K562 (cell line): ENCODE measurements around the gene SCYL3. TPM values are rescaled to one million over a fixed set of nuclear protein-coding genes. Genes with fewer than 3 reads are reported as not detected.

Source experiments
- ATAC-seq: fragments of 200-7000 bp; cut with Tn5 transposase; 3 replicates; pipeline ENCODE4 v1.9.1; 2020; ENCODE audit warnings: moderate library complexity
- BruUV-seq: library from RNA; stranded (reverse); fragments of 400-500 nt; replicated peaks from 2 replicates; lab custom pipeline; 2021; lab: Mats Ljungman, UMichigan
- CTCF ChIA-PET: fragments of 300-600 bp; formaldehyde crosslinking; extraction: SDS; loops from one replicate; lab custom pipeline; 2021; ENCODE audit warnings: low intra/inter-chr PET ratio; lab: Yijun Ruan, JAX
- POLR2A ChIA-PET: fragments of 300-600, 350-650 bp; sonication (Branson Sonifier 250); formaldehyde crosslinking; extraction: SDS; loops from one replicate; lab custom pipeline; 2021; ENCODE audit warnings: antibody characterized with exemption, inconsistent platforms; lab: Yijun Ruan, JAX
- DNase-seq, 4 experiments: peaks; one replicate each; pipeline versions ENCODE4 v3.0.0 to v3.0.0-alpha.2; 2011 to 2018; ENCODE audit warnings: low spot score in 3 of 4, mixed read lengths in 3 of 4; ENCODE audit errors: extremely low read depth in 1 of 4
- FAIRE-seq: peaks from 2 replicates; lab custom pipeline; 2011; peaks lifted over from hg19 to GRCh38; lab: Jason Lieb, UNC
- H2AFZ ChIP-seq: 2 replicates; pipeline ENCODE4 v1.6.0; 2011; ENCODE audit warnings: low read depth, low read length, control low read depth, inconsistent platforms
- H3K27ac ChIP-seq: fragments of 200-600 bp; 3 replicates; pipeline ENCODE4 v1.8.0; 2011; ENCODE audit warnings: low read depth, mild to moderate bottlenecking, control low read depth, inconsistent platforms, low read length, moderate library complexity, mixed read lengths; ENCODE audit errors: extremely low read depth
- H3K27me3 ChIP-seq, 2 experiments: fragments of 300-600 bp in 1 of 2; 2 replicates in 1 of 2; 3 replicates in 1 of 2; pipeline versions ENCODE4 v1.6.0 to v1.8.0; 2011; ENCODE audit warnings: inconsistent platforms in 2 of 2, low read length in 2 of 2, mild to moderate bottlenecking in 1 of 2, mixed read lengths in 1 of 2, moderate library complexity in 1 of 2; ENCODE audit not compliant: control insufficient read depth in 2 of 2, insufficient read depth in 2 of 2
- H3K36me3 ChIP-seq: fragments of 300-600 bp; 3 replicates; pipeline ENCODE4 v1.8.0; 2011; ENCODE audit warnings: mild to moderate bottlenecking, low read length, inconsistent platforms; ENCODE audit not compliant: control insufficient read depth, insufficient read depth
- H3K4me1 ChIP-seq, 2 experiments: fragments of 200-600 bp in 1 of 2; replicated peaks in 1 of 2; 2 replicates in 1 of 2; 3 replicates in 1 of 2; pipeline versions ENCODE4 v1.5.1 to v1.8.0; 2011; ENCODE audit warnings: inconsistent platforms in 2 of 2, low read length in 2 of 2, mild to moderate bottlenecking in 1 of 2, mixed read lengths in 1 of 2, moderate library complexity in 1 of 2; ENCODE audit not compliant: control insufficient read depth in 2 of 2, insufficient read depth in 2 of 2
- H3K4me2 ChIP-seq: 2 replicates; pipeline ENCODE4 v1.6.1; 2011; ENCODE audit warnings: low read length, control low read depth, inconsistent platforms, mixed read lengths; ENCODE audit not compliant: insufficient read depth
- H3K4me3 ChIP-seq: fragments of 200-600 bp; sonication (generic), shearing (Covaris generic); 2 replicates; pipeline ENCODE4 v1.5.1; 2016; ENCODE audit warnings: control low read depth, inconsistent platforms
- H3K79me2 ChIP-seq: fragments of 200-600 bp; 3 replicates; pipeline ENCODE4 v1.8.0; 2011; ENCODE audit warnings: low read length, inconsistent platforms; ENCODE audit not compliant: control insufficient read depth, insufficient read depth
- H3K9ac ChIP-seq, 2 experiments: 2 replicates each; pipeline versions ENCODE4 v1.6.0 to v1.6.1; 2011; ENCODE audit warnings: low read depth in 2 of 2, low read length in 2 of 2, control low read depth in 1 of 2, inconsistent platforms in 1 of 2, mild to moderate bottlenecking in 1 of 2, mixed read lengths in 1 of 2; ENCODE audit not compliant: insufficient read depth in 1 of 2
- H3K9me1 ChIP-seq: one replicate; pipeline ENCODE4 v1.6.0; 2011; ENCODE audit warnings: inconsistent platforms, mild to moderate bottlenecking, low read length, moderate library complexity; ENCODE audit not compliant: control insufficient read depth, insufficient read depth
- H3K9me3 ChIP-seq: replicated peaks from 2 replicates; pipeline ENCODE4 v1.5.1; 2011; ENCODE audit warnings: low read depth, low read length, inconsistent platforms; ENCODE audit not compliant: control insufficient read depth, insufficient read depth
- H4K20me1 ChIP-seq: replicated peaks from 2 replicates; pipeline ENCODE4 v1.6.1; 2011; ENCODE audit warnings: low read length, inconsistent platforms, mixed read lengths; ENCODE audit not compliant: control insufficient read depth, insufficient read depth
- BACH1 ChIP-seq: fragments of 200-800 bp; sonication (Bioruptor generic); IDR thresholded peaks from 2 replicates; pipeline ENCODE4 v1.6.1; 2016; ENCODE audit warnings: missing genetic modification characterization, missing compliant biosample characterization
- FOXJ2 ChIP-seq: fragments of 200-800 bp; sonication (Bioruptor generic); IDR thresholded peaks from 2 replicates; pipeline ENCODE4 v1.6.1; 2016; ENCODE audit warnings: missing genetic modification characterization, missing compliant biosample characterization
- HSF4 ChIP-seq: fragments of 250-450 bp; sonication (Bioruptor Pico); IDR thresholded peaks from 2 replicates; pipeline ENCODE4 v2.1.2; 2022; ENCODE audit warnings: mild to moderate bottlenecking, moderate library complexity, borderline replicate concordance
- MED1 ChIP-seq: sonication (generic); formaldehyde crosslinking; IDR thresholded peaks from 2 replicates; pipeline ENCODE4 v1.8.1; 2023; ENCODE audit warnings: missing genetic modification reagents, borderline replicate concordance
- NFATC3 ChIP-seq: fragments of 450-650 bp; IDR thresholded peaks from 2 replicates; pipeline ENCODE4 v1.6.1; 2017; ENCODE audit warnings: mild to moderate bottlenecking
- SP2 ChIP-seq: IDR thresholded peaks from 2 replicates; pipeline ENCODE4 v1.6.1; 2011; ENCODE audit warnings: mild to moderate bottlenecking, low read depth, low read length, moderate library complexity; ENCODE audit not compliant: poor library complexity, severe bottlenecking; ENCODE audit errors: extremely low read depth
- TBP ChIP-seq: optimal IDR thresholded peaks from 2 replicates; pipeline ENCODE3; 2011; ENCODE audit warnings: low read depth, low read length, improper control_type of control experiment
- TOE1 ChIP-seq, 2 experiments: fragments of 450-650 bp in 1 of 2; sonication (generic) in 1 of 2; formaldehyde crosslinking in 1 of 2; IDR thresholded peaks; 2 replicates each; pipeline versions ENCODE4 v1.7.1 to v1.8.0; 2016 to 2022; ENCODE audit warnings: borderline replicate concordance in 2 of 2, mild to moderate bottlenecking in 2 of 2, antibody characterized with exemption in 1 of 2, inconsistent platforms in 1 of 2, low read depth in 1 of 2, missing genetic modification reagents in 1 of 2, moderate library complexity in 1 of 2
- ZFP1 ChIP-seq: fragments of 450-650 bp; formaldehyde crosslinking; IDR thresholded peaks from 2 replicates; pipeline ENCODE4 v1.4.0; 2020; ENCODE audit warnings: mild to moderate bottlenecking, mixed read lengths
- ZNF24 ChIP-seq: fragments of 450-650 bp; IDR thresholded peaks from 2 replicates; pipeline ENCODE4 v1.6.1; 2016
- ZNF354B ChIP-seq: fragments of 250-450 bp; sonication (Bioruptor Pico); IDR thresholded peaks from 2 replicates; pipeline ENCODE4 v1.4.0; 2020
- ZNF766 ChIP-seq: fragments of 200-800 bp; sonication (Bioruptor generic); conservative IDR thresholded peaks from 2 replicates; pipeline ENCODE4 v1.6.1; 2016; ENCODE audit warnings: missing genetic modification characterization, missing compliant biosample characterization
- ZNF79 ChIP-seq: fragments of 250-450 bp; sonication (Bioruptor Pico); IDR thresholded peaks from 2 replicates; pipeline ENCODE4 v1.4.0; 2020; ENCODE audit warnings: low read depth, mild to moderate bottlenecking, moderate library complexity
- WGBS: fragments of 100-300 bp; shearing (Covaris generic); methylation state at CpG from one replicate; pipeline ENCODE4 v1.1.6; 2016; ENCODE audit warnings: low coverage, mixed read lengths; ENCODE audit not compliant: insufficient coverage; ENCODE audit errors: missing lambda C conversion rate; 5-methylcytosine and 5-hydroxymethylcytosine counted together
- in situ Hi-C: fragments of 300-500 bp; cut with MboI; formaldehyde crosslinking; loops from 4 replicates; pipeline ENCODE4 v1.15.0; 2018; ENCODE audit warnings: inconsistent platforms, mixed read lengths
- intact Hi-C: fragments of 100-400 bp; cut with micrococcal nuclease; formaldehyde crosslinking; loops from 2 replicates; pipeline ENCODE4 v1.14.2; 2022
- polyA plus RNA-seq, 8 experiments: library from polyadenylated mRNA; depleted of rRNA in 4 of 8; stranded (reverse) in 5 of 8; unstranded in 3 of 8; fragments of >200 nt; fragmentation: Nextera tagmentation in 2 of 8; fragmentation: Illumina TruSeq in 1 of 8; extraction: Ambion mirVana in 2 of 8; extraction: Trizol in 1 of 8; gene quantifications; 2 replicates each; pipeline versions ENCODE4 v1.2.1 to v1.2.3, GENCODE V29; 2011 to 2014; ENCODE audit warnings: inconsistent platforms in 1 of 8, missing spikeins in 1 of 8
- total RNA-seq, 7 experiments: library from RNA; depleted of rRNA in 6 of 7; stranded (reverse); fragments of >200 nt in 6 of 7; fragmentation: Illumina TruSeq in 2 of 7; extraction: Trizol in 2 of 7; gene quantifications; 2 replicates each; pipeline versions ENCODE4 v1.2.1 to v1.2.3, GENCODE V29; 2011 to 2021; ENCODE audit warnings: low replicate concordance in 1 of 7
- TF ChIP-seq, protein P1 (sequence below), 3 experiments: fragments of 200-800 bp in 1 of 3; sonication (Bioruptor generic) in 1 of 3; sonication (generic) in 1 of 3; formaldehyde crosslinking in 1 of 3; IDR thresholded peaks; 2 replicates each; pipeline versions ENCODE4 v1.6.1 to v1.8.0; 2016 to 2022; ENCODE audit warnings: mild to moderate bottlenecking in 2 of 3, missing compliant biosample characterization in 2 of 3, missing genetic modification characterization in 2 of 3, missing genetic modification reagents in 1 of 3
- TF ChIP-seq, protein P2 (sequence below): sonication (generic); formaldehyde crosslinking; IDR thresholded peaks from 2 replicates; pipeline ENCODE4 v1.5.0; 2020; ENCODE audit warnings: missing genetic modification reagents
- TF ChIP-seq, protein P3 (sequence below): fragments of 200-800 bp; sonication (Bioruptor generic); IDR thresholded peaks from 2 replicates; pipeline ENCODE4 v1.6.1; 2017; ENCODE audit warnings: missing genetic modification characterization, missing compliant biosample characterization
- TF ChIP-seq, protein P4 (sequence below): fragments of 250-450 bp; sonication (Bioruptor Pico); IDR thresholded peaks from 2 replicates; pipeline ENCODE4 v1.4.0; 2020; ENCODE audit warnings: borderline replicate concordance

Gene SCYL3
- total and polyA plus RNA-seq, 9 of the 15 experiments (the other 6 are each of a cell fraction or from before 2014, with no cell fraction given), result 3.6 to 11.4 (median 7.1) TPM

DNA sequence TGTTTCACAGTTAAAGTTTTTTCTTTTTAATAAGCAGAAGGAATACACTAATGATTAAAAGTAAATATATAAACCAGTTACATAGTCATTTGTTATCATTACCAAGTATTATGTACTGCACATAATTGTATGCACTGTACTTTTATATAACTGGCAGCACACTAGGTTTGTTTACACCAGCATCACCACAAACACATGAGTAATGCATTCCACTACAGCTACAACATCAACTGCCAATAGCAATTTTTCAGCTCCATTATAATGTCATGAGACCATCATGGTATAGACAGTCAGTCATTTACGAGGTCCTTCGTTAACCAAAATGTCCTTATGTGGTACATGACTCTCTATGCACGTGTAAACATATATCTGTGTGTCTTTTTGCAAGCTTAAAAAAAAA, 35.2 kb downstream of the SCYL3 start:
- no TSS peak for BruUV-seq
- 89% methylated on average over 3 of the region's 3 CpGs for WGBS
- Histone ChIP-seq H2AFZ (no peak overlapping the region), H3K27ac (no peak overlapping the region), H3K9ac (no peak overlapping the region), H3K9me1 (no peaks in the 10 kb centered on the region), H3K4me1 (no peaks in the 10 kb centered on the region), H3K4me2 (no peak overlapping the region), H3K27me3 (no peaks in the 10 kb centered on the region), H3K36me3 (peaks cover 78% of the 10 kb centered on the region)
- intact Hi-C loops, result no loop called here
- POLR2A ChIA-PET, result interaction anchor here (0.7 kb wide), 1 partner anchor 10 kb away, joined by 3 read pairs; no protein-coding TSS in a partner anchor
- ATAC-seq, result no peak
- FAIRE-seq, result no peak
- no peak for TF ChIP-seq ZNF79 (CRISPR knock-in tag)
- no peak for TF ChIP-seq SP2
- no peak for TF ChIP-seq TBP
- TF ChIP-seq, protein P1, sequence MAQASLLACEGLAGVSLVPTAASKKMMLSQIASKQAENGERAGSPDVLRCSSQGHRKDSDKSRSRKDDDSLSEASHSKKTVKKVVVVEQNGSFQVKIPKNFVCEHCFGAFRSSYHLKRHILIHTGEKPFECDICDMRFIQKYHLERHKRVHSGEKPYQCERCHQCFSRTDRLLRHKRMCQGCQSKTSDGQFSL (CRISPR knock-in tag; IDR thresholded peaks at IDR 0.05), result no peak
- TF ChIP-seq, protein P1 (tag; IDR thresholded peaks at IDR 0.05), result no peak
- no peak for TF ChIP-seq BACH1
- no peak for TF ChIP-seq ZNF354B (CRISPR knock-in tag)
- no peak for TF ChIP-seq FOXJ2
- TF ChIP-seq, protein P2, sequence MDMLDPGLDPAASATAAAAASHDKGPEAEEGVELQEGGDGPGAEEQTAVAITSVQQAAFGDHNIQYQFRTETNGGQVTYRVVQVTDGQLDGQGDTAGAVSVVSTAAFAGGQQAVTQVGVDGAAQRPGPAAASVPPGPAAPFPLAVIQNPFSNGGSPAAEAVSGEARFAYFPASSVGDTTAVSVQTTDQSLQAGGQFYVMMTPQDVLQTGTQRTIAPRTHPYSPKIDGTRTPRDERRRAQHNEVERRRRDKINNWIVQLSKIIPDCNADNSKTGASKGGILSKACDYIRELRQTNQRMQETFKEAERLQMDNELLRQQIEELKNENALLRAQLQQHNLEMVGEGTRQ (CRISPR knock-in tag), result no peak
- TF ChIP-seq MED1, result no peak
- no peak for TF ChIP-seq ZNF24
- TF ChIP-seq ZFP1 (CRISPR knock-in tag), result no peak
- TF ChIP-seq ZNF766, result no peak
- TF ChIP-seq, protein P3, sequence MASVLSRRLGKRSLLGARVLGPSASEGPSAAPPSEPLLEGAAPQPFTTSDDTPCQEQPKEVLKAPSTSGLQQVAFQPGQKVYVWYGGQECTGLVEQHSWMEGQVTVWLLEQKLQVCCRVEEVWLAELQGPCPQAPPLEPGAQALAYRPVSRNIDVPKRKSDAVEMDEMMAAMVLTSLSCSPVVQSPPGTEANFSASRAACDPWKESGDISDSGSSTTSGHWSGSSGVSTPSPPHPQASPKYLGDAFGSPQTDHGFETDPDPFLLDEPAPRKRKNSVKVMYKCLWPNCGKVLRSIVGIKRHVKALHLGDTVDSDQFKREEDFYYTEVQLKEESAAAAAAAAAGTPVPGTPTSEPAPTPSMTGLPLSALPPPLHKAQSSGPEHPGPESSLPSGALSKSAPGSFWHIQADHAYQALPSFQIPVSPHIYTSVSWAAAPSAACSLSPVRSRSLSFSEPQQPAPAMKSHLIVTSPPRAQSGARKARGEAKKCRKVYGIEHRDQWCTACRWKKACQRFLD (CRISPR knock-in tag), result no peak
- TF ChIP-seq, protein P4, sequence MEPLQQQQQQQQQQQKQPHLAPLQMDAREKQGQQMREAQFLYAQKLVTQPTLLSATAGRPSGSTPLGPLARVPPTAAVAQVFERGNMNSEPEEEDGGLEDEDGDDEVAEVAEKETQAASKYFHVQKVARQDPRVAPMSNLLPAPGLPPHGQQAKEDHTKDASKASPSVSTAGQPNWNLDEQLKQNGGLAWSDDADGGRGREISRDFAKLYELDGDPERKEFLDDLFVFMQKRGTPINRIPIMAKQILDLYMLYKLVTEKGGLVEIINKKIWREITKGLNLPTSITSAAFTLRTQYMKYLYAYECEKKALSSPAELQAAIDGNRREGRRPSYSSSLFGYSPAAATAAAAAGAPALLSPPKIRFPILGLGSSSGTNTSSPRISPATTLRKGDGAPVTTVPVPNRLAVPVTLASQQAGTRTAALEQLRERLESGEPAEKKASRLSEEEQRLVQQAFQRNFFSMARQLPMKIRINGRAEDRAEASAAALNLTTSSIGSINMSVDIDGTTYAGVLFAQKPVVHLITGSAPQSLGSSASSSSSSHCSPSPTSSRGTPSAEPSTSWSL (CRISPR knock-in tag), result no peak
- no peak for TF ChIP-seq TOE1 (IDR thresholded peaks at IDR 0.05; ENCODE audit: borderline replicate concordance)
- no peak for TF ChIP-seq TOE1 (CRISPR knock-in tag; IDR thresholded peaks at IDR 0.05; ENCODE audit: borderline replicate concordance, low read depth)
- no peak for TF ChIP-seq NFATC3
- no peak for TF ChIP-seq HSF4
- TF ChIP-seq, all 486 proteins: peak for 0
- in situ Hi-C loops, result no loop called here
- Histone ChIP-seq H3K4me3 (no peak overlapping the region), H3K9me3 (no peaks in the 10 kb centered on the region), H4K20me1 (no peaks in the 10 kb centered on the region), H3K79me2 (no peaks in the 10 kb centered on the region)
- CTCF ChIA-PET, result no interaction called here
- DNase-seq, result no peak
